HG03108 (cell line): ENCODE data around the gene ASCL2.
"Not testable (repeated sequence)": the region's sequence is repeated elsewhere in the genome, so short reads cannot be mapped to it uniquely, and the experiment has no call there.

Experiments used
- ATAC-seq: cut with Tn5 transposase; IDR thresholded peaks from one replicate; pipeline ENCODE4 v1.9.1; 2021; ENCODE audit warnings: moderate library complexity; ENCODE audit not compliant: unreplicated experiment

The ASCL2 gene

DNA sequence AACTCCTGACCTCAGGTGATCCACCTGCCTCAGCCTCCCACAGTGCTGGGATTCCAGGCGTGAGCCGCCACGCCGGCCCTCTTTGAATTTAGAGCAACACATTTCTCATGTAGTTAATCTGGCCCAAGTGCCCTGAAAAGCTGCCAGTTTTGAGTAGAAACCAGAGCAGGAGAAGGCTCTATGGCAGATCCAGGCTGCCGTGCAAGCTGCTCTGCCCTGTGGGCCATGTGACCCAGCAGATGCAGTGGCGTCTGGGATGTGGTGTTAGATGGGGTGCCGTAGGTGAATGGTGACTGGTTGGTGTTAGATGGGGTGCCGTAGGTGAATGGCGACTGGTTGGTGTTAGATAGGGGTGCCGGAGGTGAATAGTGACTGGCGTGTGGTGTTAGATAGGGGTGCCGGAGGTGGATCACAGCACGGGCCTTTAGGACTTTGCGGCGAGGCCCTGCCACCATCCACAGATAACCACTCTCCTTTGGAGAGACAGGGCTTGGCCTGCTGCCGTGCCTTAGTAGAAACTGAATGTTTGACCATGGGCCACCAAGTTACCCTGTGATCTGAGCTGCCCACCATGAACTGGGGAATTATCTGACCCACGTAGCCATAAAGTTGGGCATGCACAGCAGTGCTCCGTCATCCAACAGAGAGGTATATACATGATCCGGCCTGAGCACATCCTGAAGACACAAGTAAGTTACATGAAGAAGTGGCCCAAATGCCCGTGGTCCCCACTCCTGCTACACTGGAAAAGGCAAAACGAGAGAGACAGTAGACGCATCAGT is 32.7 kb downstream of the ASCL2 start:
- ATAC-seq: no peak

GRCh38 chr11:2236381-2237134 is 33.8 kb downstream of the ASCL2 start:
- not testable (repeated sequence) for ATAC-seq

- no peak for ATAC-seq
Measured at GRCh38 chr11:2235588-2236326, 34.6 kb downstream of the ASCL2 start.

DNA sequence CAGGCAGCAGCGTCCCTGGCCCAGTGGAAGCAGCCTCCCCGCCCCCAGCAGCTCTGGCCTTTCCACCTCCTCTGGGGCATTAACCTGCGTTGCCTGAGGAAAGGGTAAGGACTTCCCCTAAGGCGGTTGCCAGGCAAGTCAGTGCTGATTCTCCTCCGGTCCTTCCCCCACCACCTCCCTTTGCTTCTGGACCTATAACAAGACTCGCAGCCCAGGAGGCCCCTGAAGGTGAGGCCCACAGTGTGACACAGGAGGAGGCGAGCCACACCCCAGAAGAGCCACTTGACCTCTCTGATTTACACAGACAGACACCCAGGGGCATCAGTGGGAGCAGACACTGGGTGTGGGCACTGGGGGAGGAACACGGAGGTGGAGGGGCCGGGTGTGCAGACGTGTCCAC is 35.4 kb downstream of the ASCL2 start:
- no peak for ATAC-seq

DNA sequence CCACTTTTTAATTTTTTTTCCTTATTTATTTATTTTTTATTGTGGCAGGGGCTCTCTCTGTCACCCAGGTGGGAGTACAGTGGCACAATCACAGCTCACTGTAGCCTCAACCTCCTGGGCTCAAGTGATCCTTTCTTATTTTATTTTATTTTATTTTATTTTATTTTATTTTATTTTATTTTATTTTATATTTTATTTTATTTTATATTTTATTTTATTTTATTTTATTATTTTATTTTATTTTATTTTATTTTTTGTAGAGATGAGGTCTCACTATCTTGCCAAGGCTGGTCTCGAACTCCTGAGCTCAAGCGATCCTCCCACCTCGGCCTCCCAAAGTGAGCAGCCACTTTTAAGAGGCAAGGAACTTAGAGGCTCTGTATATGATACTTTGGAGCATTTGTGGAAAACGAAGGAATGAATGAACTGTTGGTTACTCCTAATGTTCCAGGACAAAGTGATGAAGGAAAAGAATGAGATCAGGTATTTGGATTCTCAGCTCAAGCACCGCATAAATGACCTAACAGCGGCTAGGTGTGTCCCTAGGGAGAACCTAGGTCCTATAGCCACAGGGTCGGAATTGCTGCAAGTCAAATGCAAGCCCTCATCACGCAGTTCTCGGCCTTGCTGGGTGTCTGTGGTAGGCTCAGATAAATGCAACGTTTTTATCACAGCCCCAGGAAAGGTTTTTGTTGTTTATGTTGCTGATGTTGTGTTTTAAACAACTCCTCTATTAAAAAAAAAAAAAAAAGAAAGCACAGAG is 36.5 kb downstream of the ASCL2 start:
- ATAC-seq: no peak

- no peak for ATAC-seq
Measured at GRCh38 chr11:2229713-2230297, 40.6 kb downstream of the ASCL2 start.

- ATAC-seq: no peak
Measured at GRCh38 chr11:2224254-2224653, 46.1 kb downstream of the ASCL2 start.

DNA sequence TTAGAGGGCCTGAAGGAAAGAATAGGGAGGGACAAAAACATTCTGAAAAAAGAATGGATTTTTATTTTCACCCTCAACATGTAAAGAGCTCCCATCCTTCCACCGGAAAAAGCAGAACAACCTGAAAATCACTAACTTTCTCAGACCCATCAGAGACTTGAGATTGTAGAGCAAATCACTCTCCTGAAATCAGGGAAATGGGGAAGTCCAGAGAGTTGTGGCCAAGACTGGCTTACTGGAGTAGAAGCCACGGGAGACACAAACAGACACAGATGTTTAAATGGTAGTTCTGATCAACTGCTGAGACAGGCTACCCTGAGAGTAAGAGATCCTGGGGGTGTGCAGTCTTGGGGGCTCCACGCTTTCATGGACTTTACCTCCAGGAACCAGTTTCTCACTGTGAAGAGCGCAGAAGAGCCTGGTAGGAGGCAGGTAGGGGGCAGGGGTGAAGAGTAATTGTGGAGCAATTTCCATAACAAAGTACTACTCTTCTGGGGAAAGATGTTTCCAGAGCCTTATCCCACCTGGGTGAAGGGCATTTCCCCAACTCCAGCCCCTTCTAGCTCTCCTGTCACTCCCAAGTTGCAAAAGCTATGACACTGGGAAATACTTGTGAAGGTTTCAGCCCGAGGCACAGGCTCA is 47.1 kb downstream of the ASCL2 start:
- no peak for ATAC-seq

DNA sequence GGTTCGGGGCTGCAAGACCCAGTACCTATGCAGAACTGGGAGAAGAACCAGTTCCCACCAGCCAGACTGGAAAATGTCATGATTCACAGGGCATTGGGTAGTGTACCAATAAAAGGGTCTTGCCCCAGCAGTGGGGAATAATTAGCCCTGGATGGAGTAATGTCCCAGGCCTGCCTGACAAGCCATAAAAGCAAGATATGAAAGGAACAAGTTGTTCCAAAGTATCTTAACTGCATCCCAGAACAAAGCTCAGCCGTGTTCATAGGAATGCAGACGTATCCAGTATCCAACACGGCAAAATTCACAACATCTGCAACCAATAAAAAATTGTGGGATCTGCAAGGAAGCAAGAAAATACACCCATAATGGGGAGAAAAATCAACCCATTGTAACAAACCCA is 47.9 kb downstream of the ASCL2 start:
- no peak for ATAC-seq

- ATAC-seq: no peak
Measured at GRCh38 chr11:2221591-2221990, 48.8 kb downstream of the ASCL2 start.

DNA sequence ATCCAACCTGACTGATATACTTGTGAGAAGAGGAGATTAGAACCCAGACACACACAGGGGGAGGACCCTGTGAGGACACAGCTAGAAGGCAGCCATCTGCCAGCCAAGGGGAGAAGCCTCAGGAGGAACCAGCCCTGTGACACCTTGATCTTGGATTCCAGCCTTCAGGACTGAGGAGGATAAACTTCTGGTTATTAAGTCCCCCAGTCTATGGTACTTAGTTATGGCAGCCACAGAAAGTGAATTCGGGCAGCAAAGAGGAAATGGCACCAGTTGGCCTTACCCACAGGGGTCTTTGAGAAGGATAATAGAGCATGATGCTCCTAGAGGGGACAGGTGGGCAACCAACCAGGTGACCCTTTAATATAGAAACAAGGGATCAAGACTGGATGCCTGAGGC is 49.4 kb downstream of the ASCL2 start:
- ATAC-seq: no peak

DNA sequence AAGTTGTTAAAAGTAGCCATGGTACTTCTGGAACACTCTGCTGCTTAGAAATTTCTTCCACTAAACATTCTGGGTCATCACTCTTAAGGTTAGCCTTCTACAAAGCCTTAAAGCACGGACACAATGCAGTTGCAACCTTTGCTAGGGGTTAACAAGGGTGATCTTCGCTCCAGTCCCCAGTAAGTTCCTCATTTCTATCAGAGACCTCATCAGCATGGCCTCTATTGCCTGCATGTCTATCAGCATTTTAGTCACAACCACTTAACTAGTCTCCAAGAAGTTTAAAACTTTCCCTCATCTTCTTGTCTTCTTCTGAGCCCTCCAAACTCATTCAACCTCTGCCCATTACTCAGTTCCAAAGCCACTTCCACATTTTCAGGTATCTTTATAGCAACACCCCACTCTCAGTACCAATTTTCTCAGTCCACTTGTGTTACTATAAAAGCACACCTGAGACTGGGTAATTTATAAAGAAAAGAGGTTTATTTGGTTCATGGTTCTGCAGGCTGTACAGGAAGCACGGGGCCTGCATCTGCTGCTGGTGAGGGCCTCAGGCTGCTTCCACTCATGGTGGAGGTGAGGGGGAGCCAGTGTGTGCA is 50.1 kb downstream of the ASCL2 start:
- ATAC-seq: no peak

GRCh38 chr11:2219318-2220017 is 50.9 kb downstream of the ASCL2 start:
- ATAC-seq: no peak
